A549 treated with AZD9567 at 1 μM for 4 hours (cell line): ENCODE results near the gene FSIP1. TPM values are rescaled to one million over a fixed set of nuclear protein-coding genes. Genes with fewer than 3 reads are reported as not detected.

Experiments
- total RNA-seq: library from RNA; stranded (reverse); fragments of 200-300 nt; extraction: Qiagen RNA extraction; gene quantifications from 5 replicates; pipeline ENCODE4 v1.2.3, GENCODE V29; 2022; ENCODE audit not compliant: insufficient read depth

The FSIP1 gene
- 0.38 to 0.93 TPM (median 0.57 TPM) in 5 replicates for total RNA-seq

DNA sequence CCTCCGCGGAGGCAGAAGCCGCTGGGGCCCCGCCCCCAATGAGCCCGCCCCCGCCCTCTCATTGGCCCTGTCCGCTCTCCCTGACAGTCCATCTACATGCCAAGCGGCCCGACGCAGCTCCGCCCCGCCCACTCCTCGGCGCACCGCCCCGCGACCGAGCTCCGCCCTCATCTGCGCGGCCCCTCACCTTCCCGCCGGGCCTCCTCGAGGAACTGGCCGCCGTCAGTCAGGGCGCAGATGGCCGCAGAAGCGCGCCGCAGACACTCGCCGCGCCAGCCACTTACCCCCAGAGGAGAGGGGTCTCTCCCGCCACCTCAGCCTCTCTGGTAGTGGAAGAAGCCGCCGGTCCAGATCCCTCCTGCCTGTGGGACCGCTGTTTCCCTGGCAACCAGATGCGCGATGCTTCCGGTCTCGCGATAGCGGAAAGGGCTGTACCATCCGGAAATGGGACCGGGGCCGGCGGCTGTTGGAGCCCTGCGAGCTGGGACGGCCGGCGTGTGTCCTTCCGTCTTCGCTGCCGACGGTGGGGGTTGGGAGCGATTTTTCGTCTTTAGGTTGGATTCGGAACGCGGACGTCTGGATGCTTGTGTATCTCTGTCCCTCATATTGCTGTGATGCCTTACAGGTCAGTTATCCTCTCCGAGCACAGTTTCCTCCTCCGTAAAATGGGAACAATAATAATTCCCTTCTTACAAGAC is at the start of gene FSIP1:
FSIP1 (minus strand) TSS at position 401 of the 698 bp plus-strand sequence. CDS start 6,317 bp downstream, outside the sequence.

DNA sequence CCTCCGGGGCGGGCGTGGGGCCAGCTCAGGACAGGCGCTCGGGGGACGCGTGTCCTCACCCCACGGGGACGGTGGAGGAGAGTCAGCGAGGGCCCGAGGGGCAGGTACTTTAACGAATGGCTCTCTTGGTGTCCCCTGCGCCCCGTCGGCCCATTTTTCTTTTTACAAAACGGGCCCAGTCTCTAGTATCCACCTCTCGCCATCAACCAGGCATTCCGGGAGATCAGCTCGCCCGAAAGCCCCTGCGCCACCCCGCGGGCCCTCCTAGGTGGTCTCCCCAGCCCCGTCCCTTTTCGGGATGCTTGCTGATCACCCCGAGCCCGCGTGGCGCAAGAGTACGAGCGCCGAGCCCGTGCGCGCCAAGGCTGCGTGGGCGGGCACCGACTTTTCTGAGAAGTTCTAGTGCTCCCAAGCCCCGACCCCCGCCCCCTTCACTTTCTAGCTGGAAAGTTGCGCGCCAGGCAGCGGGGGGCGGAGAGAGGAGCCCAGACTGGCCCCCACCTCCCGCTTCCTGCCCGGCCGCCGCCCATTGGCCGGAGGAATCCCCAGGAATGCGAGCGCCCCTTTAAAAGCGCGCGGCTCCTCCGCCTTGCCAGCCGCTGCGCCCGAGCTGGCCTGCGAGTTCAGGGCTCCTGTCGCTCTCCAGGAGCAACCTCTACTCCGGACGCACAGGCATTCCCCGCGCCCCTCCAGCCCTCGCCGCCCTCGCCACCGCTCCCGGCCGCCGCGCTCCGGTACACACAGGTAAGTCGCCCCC is 202.0 kb downstream of the FSIP1 start, which contains the start of gene THBS1:
THBS1 (plus strand) TSS at position 595 of the 757 bp plus-strand sequence. CDS start 779 bp downstream, outside the sequence.

Other genes starting within 250 kb of the FSIP1 start
- 33.4 to 55.4 TPM (median 43.8 TPM) in 5 replicates for gene THBS1, start 201.8 kb downstream of the FSIP1 start, total RNA-seq
- gene GPR176, start 137.4 kb upstream of the FSIP1 start, total RNA-seq = 9.3 to 13.5 TPM (median 9.7 TPM) in 5 replicates
- gene EIF2AK4, start 151.3 kb upstream of the FSIP1 start, total RNA-seq = 14.8 to 18.0 TPM (median 17.0 TPM) in 5 replicates